Spleen (tissue), 7 donors: ENCODE measurements around the gene ARID5B.

Source experiments
- POLR2A ChIP-seq, 3 donors: fragments of 450-650 bp; IDR thresholded peaks; one replicate each; pipeline ENCODE4 v1.5.1; 2017; ENCODE audit warnings: antibody characterized with exemption in 3 of 3, mild to moderate bottlenecking in 1 of 3
- POLR2AphosphoS5 ChIP-seq, 3 donors: sonication (generic); formaldehyde crosslinking; IDR thresholded peaks; one replicate each; pipeline ENCODE4 v1.5.1; 2017; ENCODE audit warnings: antibody characterized with exemption in 3 of 3
- TF ChIP-seq, protein P1 (sequence below), 11 experiments: fragments of 200-600 bp in 7 of 11; fragments of 450-650 bp in 4 of 11; sonication (generic) in 4 of 11; IDR thresholded peaks in 8 of 11; conservative IDR thresholded peaks in 3 of 11; 1 replicate in 7 of 11; 2 replicates in 4 of 11; pipeline versions ENCODE4 v1.4.0 to v1.8.0; 2016 to 2021; ENCODE audit warnings: antibody characterized with exemption in 11 of 11, inconsistent platforms in 4 of 11, mild to moderate bottlenecking in 1 of 11
- donor health status: DM: no; HTN: no; CAD: no; lungs with moderate emphysema.
- donor health status: DM: no; HTN: no; CAD: no.
- donor health status: DM: no; HTN: no; CAD: no.

DNA sequence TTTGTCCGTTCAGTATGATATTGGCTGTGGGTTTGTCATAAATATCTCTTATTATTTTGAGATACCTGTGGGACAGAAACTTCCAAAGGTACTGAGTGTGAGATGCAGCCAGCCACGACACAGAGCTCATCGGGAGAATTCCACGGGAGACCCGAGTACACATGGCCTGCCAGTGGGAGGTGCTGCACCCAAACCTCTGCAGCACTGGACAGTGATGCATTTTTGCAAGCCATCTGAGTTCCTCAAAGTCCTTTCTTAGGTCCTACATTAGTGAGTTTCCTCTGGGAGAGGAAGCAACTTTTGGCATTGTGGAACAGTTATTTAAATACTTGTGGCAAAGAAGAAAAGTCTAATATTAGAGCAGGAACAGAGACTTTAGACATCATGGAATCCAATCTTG lies 77.5 kb downstream of the ARID5B start:
- TF ChIP-seq, protein P1, sequence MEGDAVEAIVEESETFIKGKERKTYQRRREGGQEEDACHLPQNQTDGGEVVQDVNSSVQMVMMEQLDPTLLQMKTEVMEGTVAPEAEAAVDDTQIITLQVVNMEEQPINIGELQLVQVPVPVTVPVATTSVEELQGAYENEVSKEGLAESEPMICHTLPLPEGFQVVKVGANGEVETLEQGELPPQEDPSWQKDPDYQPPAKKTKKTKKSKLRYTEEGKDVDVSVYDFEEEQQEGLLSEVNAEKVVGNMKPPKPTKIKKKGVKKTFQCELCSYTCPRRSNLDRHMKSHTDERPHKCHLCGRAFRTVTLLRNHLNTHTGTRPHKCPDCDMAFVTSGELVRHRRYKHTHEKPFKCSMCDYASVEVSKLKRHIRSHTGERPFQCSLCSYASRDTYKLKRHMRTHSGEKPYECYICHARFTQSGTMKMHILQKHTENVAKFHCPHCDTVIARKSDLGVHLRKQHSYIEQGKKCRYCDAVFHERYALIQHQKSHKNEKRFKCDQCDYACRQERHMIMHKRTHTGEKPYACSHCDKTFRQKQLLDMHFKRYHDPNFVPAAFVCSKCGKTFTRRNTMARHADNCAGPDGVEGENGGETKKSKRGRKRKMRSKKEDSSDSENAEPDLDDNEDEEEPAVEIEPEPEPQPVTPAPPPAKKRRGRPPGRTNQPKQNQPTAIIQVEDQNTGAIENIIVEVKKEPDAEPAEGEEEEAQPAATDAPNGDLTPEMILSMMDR (IDR thresholded peaks at IDR 0.05 in 8 of 11, conservative IDR thresholded peaks at IDR 0.05 in 3 of 11), result peak in 4 of 11 experiments; percentile 9 to 27 (median 22)
- no peak for TF ChIP-seq POLR2A (IDR thresholded peaks at IDR 0.05)
- peak in 1 of 3 donors; percentile 24 for TF ChIP-seq POLR2AphosphoS5 (IDR thresholded peaks at IDR 0.05)
